ENCODE results near the gene CLCA2. TPM values are rescaled to one million over a fixed set of nuclear protein-coding genes. Genes with fewer than 3 reads are reported as not detected.

Gene CLCA2
- polyA plus RNA-seq, 1 donor (not counting 4 experiments of a cell fraction or from before 2014, with no cell fraction given): 407 TPM

GRCh38 chr1:86461482-86461881 is 37.5 kb downstream of the CLCA2 start:
- H3K27ac ChIP-seq (ENCODE audit: control insufficient read depth, insufficient read depth, low read length): no peak overlapping the region
- no peaks in the 10 kb centered on the region for H4K20me1 ChIP-seq (ENCODE audit: control insufficient read depth, extremely low read depth, insufficient read depth, low read length)
- FAIRE-seq (no peak), DNase-seq (ENCODE audit: low read depth, low spot score) (no peak)
- no peak overlapping the region for H3K9ac ChIP-seq (ENCODE audit: control insufficient read depth, extremely low read depth, insufficient read depth, low read length)
- no peaks in the 10 kb centered on the region for H3K9me1 ChIP-seq (ENCODE audit: control insufficient read depth, extremely low read depth, insufficient read depth, low read length)
- no peaks in the 10 kb centered on the region for H3K79me2 ChIP-seq (ENCODE audit: control insufficient read depth, insufficient read depth, low read length)
- H3K4me3 ChIP-seq (ENCODE audit: control insufficient read depth in 2 of 3, extremely low read depth in 1 of 3, insufficient read depth in 2 of 3, low read depth in 1 of 3, low read length in 3 of 3): no peak overlapping the region
- no peaks in the 10 kb centered on the region for H3K27me3 ChIP-seq (ENCODE audit: control insufficient read depth, extremely low read depth, insufficient read depth, low read length)
- H3K4me1 ChIP-seq (ENCODE audit: control insufficient read depth, extremely low read depth, insufficient read depth, low read length): no peaks in the 10 kb centered on the region
- peaks cover 0 to 2% of the 10 kb centered on the region in 2 experiments for H3K36me3 ChIP-seq (ENCODE audit: control insufficient read depth in 2 of 2, extremely low read depth in 1 of 2, insufficient read depth in 2 of 2, low read length in 2 of 2)
- no peaks in the 10 kb centered on the region for H3K9me3 ChIP-seq (ENCODE audit: control insufficient read depth, low read depth, low read length)
- dilution Hi-C loops (cut with MboI; ENCODE audit: extremely low pct_ligation_motif_present, low sequenced_read_pairs): no loop called here
- TF ChIP-seq CTCF (optimal IDR thresholded peaks at IDR 0.05 in 1 of 3, IDR thresholded peaks at IDR 0.05 in 1 of 3, conservative IDR thresholded peaks at IDR 0.05 in 1 of 3; ENCODE audit: extremely low read depth in 1 of 3, insufficient read depth in 2 of 3, low read length in 3 of 3) (no peak), EZH2 (IDR thresholded peaks at IDR 0.05; ENCODE audit: low read length) (no peak)
- no peak overlapping the region for H2AFZ ChIP-seq (ENCODE audit: control insufficient read depth, low read length)
- H3K4me2 ChIP-seq (ENCODE audit: control insufficient read depth, extremely low read depth, insufficient read depth, low read depth, low read length): no peak overlapping the region

DNA sequence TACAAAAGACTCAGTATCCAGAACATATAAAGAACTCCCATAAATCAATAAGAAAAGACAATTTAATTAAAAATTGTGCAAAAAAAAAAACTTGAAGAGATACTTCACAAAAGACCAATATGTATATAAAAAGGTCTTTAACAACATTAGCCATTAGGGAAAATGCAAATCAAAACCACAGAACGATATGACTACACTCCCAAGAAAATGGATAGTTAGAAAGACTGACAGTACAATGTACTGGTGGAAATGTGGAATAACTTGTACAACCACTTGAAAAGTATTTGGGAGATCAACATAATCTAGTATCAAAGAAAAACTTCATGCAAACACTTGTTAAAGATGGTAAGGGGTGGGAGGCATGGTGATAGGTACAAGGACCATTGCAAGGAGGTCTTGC is 40.8 kb downstream of the CLCA2 start:
- TF ChIP-seq CTCF (optimal IDR thresholded peaks at IDR 0.05 in 1 of 3, IDR thresholded peaks at IDR 0.05 in 1 of 3, conservative IDR thresholded peaks at IDR 0.05 in 1 of 3; ENCODE audit: extremely low read depth in 1 of 3, insufficient read depth in 2 of 3, low read length in 3 of 3): no peak
- TF ChIP-seq EZH2 (IDR thresholded peaks at IDR 0.05; ENCODE audit: low read length): no peak
- H3K4me3 ChIP-seq (ENCODE audit: control insufficient read depth in 2 of 3, extremely low read depth in 1 of 3, insufficient read depth in 2 of 3, low read depth in 1 of 3, low read length in 3 of 3): no peak overlapping the region
- no peaks in the 10 kb centered on the region for H3K9me3 ChIP-seq (ENCODE audit: control insufficient read depth, low read depth, low read length)
- DNase-seq (ENCODE audit: low read depth, low spot score): no peak
- no peaks in the 10 kb centered on the region for H3K27me3 ChIP-seq (ENCODE audit: control insufficient read depth, extremely low read depth, insufficient read depth, low read length)
- FAIRE-seq: no peak
- no peak overlapping the region for H3K9ac ChIP-seq (ENCODE audit: control insufficient read depth, extremely low read depth, insufficient read depth, low read length)
- no peak overlapping the region for H2AFZ ChIP-seq (ENCODE audit: control insufficient read depth, low read length)
- H3K4me2 ChIP-seq (ENCODE audit: control insufficient read depth, extremely low read depth, insufficient read depth, low read depth, low read length): no peak overlapping the region
- no peaks in the 10 kb centered on the region for H3K4me1 ChIP-seq (ENCODE audit: control insufficient read depth, extremely low read depth, insufficient read depth, low read length)
- H3K36me3 ChIP-seq (ENCODE audit: control insufficient read depth in 2 of 2, extremely low read depth in 1 of 2, insufficient read depth in 2 of 2, low read length in 2 of 2): no peaks in the 10 kb centered on the region
- H3K79me2 ChIP-seq (ENCODE audit: control insufficient read depth, insufficient read depth, low read length): no peaks in the 10 kb centered on the region
- no peaks in the 10 kb centered on the region for H4K20me1 ChIP-seq (ENCODE audit: control insufficient read depth, extremely low read depth, insufficient read depth, low read length)
- no peaks in the 10 kb centered on the region for H3K9me1 ChIP-seq (ENCODE audit: control insufficient read depth, extremely low read depth, insufficient read depth, low read length)
- dilution Hi-C loops (cut with MboI; ENCODE audit: extremely low pct_ligation_motif_present, low sequenced_read_pairs): no loop called here
- H3K27ac ChIP-seq (ENCODE audit: control insufficient read depth, insufficient read depth, low read length): no peak overlapping the region

Data from keratinocyte (primary cell).